Measurements from ENCODE around the gene DLG2.

DNA sequence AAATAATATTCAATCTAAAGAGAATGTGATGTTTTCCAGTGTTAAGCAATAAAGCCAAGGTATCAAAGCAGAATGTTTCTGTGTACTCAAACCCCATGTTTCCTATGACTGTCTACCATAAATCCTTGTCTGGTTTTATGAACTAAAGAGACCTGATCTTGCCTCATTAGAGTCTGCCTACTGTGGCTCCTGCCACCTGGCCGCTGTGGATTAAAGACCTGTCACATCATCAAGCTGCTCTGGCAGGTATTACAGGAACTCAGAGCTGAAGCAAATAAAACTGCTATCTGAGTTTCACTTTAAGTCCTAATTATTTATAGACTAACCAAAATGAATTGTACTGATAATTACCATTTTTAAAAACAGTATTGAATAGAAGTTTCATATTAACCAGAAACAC is 2133.2 kb downstream of the DLG2 start:
- no peak for TF ChIP-seq ZNF281 (CRISPR knock-in tag; IDR thresholded peaks at IDR 0.05)
- TF ChIP-seq, protein P1, sequence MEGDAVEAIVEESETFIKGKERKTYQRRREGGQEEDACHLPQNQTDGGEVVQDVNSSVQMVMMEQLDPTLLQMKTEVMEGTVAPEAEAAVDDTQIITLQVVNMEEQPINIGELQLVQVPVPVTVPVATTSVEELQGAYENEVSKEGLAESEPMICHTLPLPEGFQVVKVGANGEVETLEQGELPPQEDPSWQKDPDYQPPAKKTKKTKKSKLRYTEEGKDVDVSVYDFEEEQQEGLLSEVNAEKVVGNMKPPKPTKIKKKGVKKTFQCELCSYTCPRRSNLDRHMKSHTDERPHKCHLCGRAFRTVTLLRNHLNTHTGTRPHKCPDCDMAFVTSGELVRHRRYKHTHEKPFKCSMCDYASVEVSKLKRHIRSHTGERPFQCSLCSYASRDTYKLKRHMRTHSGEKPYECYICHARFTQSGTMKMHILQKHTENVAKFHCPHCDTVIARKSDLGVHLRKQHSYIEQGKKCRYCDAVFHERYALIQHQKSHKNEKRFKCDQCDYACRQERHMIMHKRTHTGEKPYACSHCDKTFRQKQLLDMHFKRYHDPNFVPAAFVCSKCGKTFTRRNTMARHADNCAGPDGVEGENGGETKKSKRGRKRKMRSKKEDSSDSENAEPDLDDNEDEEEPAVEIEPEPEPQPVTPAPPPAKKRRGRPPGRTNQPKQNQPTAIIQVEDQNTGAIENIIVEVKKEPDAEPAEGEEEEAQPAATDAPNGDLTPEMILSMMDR (IDR thresholded peaks at IDR 0.05): no peak
- TF ChIP-seq, protein P2, sequence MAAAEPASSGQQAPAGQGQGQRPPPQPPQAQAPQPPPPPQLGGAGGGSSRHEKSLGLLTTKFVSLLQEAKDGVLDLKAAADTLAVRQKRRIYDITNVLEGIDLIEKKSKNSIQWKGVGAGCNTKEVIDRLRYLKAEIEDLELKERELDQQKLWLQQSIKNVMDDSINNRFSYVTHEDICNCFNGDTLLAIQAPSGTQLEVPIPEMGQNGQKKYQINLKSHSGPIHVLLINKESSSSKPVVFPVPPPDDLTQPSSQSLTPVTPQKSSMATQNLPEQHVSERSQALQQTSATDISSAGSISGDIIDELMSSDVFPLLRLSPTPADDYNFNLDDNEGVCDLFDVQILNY (CRISPR knock-in tag; IDR thresholded peaks at IDR 0.05): no peak
- TF ChIP-seq KAT7 (CRISPR knock-in tag; IDR thresholded peaks at IDR 0.05; ENCODE audit: borderline replicate concordance): no peak
- TF ChIP-seq USF2 (CRISPR knock-in tag; IDR thresholded peaks at IDR 0.05): no peak
- no peak for TF ChIP-seq NFYB (CRISPR knock-in tag; conservative IDR thresholded peaks at IDR 0.05; ENCODE audit: low read depth)
- TF ChIP-seq ATF2 (CRISPR knock-in tag; IDR thresholded peaks at IDR 0.05; ENCODE audit: borderline replicate concordance, low read depth): no peak
- no peak for TF ChIP-seq ZNF232 (CRISPR knock-in tag; IDR thresholded peaks at IDR 0.05)
- no peak for TF ChIP-seq CREB1 (CRISPR knock-in tag; IDR thresholded peaks at IDR 0.05)
- no peak for TF ChIP-seq GTF2I (CRISPR knock-in tag; conservative IDR thresholded peaks at IDR 0.05)
- TF ChIP-seq FOXP1 (CRISPR knock-in tag; IDR thresholded peaks at IDR 0.05; ENCODE audit: borderline replicate concordance): no peak
- no peak for TF ChIP-seq ZNF121 (CRISPR knock-in tag; IDR thresholded peaks at IDR 0.05)
- TF ChIP-seq, protein P3, sequence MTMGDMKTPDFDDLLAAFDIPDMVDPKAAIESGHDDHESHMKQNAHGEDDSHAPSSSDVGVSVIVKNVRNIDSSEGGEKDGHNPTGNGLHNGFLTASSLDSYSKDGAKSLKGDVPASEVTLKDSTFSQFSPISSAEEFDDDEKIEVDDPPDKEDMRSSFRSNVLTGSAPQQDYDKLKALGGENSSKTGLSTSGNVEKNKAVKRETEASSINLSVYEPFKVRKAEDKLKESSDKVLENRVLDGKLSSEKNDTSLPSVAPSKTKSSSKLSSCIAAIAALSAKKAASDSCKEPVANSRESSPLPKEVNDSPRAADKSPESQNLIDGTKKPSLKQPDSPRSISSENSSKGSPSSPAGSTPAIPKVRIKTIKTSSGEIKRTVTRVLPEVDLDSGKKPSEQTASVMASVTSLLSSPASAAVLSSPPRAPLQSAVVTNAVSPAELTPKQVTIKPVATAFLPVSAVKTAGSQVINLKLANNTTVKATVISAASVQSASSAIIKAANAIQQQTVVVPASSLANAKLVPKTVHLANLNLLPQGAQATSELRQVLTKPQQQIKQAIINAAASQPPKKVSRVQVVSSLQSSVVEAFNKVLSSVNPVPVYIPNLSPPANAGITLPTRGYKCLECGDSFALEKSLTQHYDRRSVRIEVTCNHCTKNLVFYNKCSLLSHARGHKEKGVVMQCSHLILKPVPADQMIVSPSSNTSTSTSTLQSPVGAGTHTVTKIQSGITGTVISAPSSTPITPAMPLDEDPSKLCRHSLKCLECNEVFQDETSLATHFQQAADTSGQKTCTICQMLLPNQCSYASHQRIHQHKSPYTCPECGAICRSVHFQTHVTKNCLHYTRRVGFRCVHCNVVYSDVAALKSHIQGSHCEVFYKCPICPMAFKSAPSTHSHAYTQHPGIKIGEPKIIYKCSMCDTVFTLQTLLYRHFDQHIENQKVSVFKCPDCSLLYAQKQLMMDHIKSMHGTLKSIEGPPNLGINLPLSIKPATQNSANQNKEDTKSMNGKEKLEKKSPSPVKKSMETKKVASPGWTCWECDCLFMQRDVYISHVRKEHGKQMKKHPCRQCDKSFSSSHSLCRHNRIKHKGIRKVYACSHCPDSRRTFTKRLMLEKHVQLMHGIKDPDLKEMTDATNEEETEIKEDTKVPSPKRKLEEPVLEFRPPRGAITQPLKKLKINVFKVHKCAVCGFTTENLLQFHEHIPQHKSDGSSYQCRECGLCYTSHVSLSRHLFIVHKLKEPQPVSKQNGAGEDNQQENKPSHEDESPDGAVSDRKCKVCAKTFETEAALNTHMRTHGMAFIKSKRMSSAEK (CRISPR knock-in tag; IDR thresholded peaks at IDR 0.05; ENCODE audit: borderline replicate concordance): no peak

All from WTC11 (cell line).